Liver (tissue), 9 donors: Measurements from ENCODE around the gene BCR. TPM values are rescaled to one million over a fixed set of nuclear protein-coding genes. Genes with fewer than 3 reads are reported as not detected.

Experiments used
- DNase-seq: peaks from one replicate; pipeline ENCODE4 v3.0.0-alpha.2; 2017; ENCODE audit warnings: low spot score
- H3K27ac ChIP-seq, 2 donors: one replicate each; pipeline ENCODE4 v1.7.0; 2013; ENCODE audit warnings: inconsistent platforms in 2 of 2, low read length in 2 of 2, control low read depth in 1 of 2, low read depth in 1 of 2, mild to moderate bottlenecking in 1 of 2
- H3K27me3 ChIP-seq, 4 donors: one replicate each; pipeline versions ENCODE4 v1.6.1 to v1.7.0; 2013; ENCODE audit warnings: low read length in 3 of 4, inconsistent platforms in 1 of 4, mild to moderate bottlenecking in 1 of 4, moderate library complexity in 1 of 4; ENCODE audit not compliant: control insufficient read depth in 4 of 4, insufficient read depth in 4 of 4
- H3K36me3 ChIP-seq, 4 donors: one replicate each; pipeline versions ENCODE4 v1.6.1 to v1.7.0; 2013; ENCODE audit warnings: low read length in 3 of 4, mild to moderate bottlenecking in 3 of 4, low read depth in 1 of 4, moderate library complexity in 1 of 4; ENCODE audit not compliant: control insufficient read depth in 4 of 4, insufficient read depth in 3 of 4
- H3K4me1 ChIP-seq, 4 donors: one replicate each; pipeline versions ENCODE4 v1.6.1 to v1.7.0; 2013; ENCODE audit warnings: low read length in 3 of 4, mild to moderate bottlenecking in 3 of 4, moderate library complexity in 1 of 4; ENCODE audit not compliant: control insufficient read depth in 4 of 4, insufficient read depth in 4 of 4
- H3K4me3 ChIP-seq, 3 donors: one replicate each; pipeline versions ENCODE4 v1.6.1 to v1.7.0; 2013; ENCODE audit warnings: low read length in 3 of 3, control low read depth in 1 of 3, low read depth in 1 of 3, mild to moderate bottlenecking in 1 of 3
- H3K9ac ChIP-seq, 2 donors: one replicate each; pipeline ENCODE4 v1.7.0; 2013; ENCODE audit warnings: low read length in 2 of 2, mild to moderate bottlenecking in 2 of 2, moderate library complexity in 2 of 2, control low read depth in 1 of 2, low read depth in 1 of 2
- H3K9me3 ChIP-seq, 4 donors: one replicate each; pipeline versions ENCODE4 v1.6.1 to v1.7.0; 2013; ENCODE audit warnings: low read length in 3 of 4; ENCODE audit not compliant: control insufficient read depth in 4 of 4
- ATF3 ChIP-seq: IDR thresholded peaks from 2 replicates; pipeline ENCODE4 v1.6.1; 2016; ENCODE audit warnings: antibody characterized with exemption
- CTCF ChIP-seq: fragments of 150-350 bp; IDR thresholded peaks from 2 replicates; pipeline ENCODE4 v1.5.1; 2017; ENCODE audit warnings: improper control_type of control experiment, low read depth, low read length; ENCODE audit not compliant: missing input control
- EGR1 ChIP-seq, 2 donors: IDR thresholded peaks; 2 replicates each; pipeline ENCODE4 v1.6.1; 2016 to 2018; ENCODE audit warnings: antibody characterized with exemption in 2 of 2, low read depth in 2 of 2
- FOXA2 ChIP-seq: IDR thresholded peaks from 2 replicates; pipeline ENCODE4 v1.6.1; 2016; ENCODE audit warnings: antibody characterized with exemption
- GABPA ChIP-seq, 2 donors: IDR thresholded peaks in 1 of 2; conservative IDR thresholded peaks in 1 of 2; 2 replicates each; pipeline ENCODE4 v1.6.1; 2016; ENCODE audit warnings: antibody characterized with exemption in 2 of 2, mild to moderate bottlenecking in 1 of 2, moderate library complexity in 1 of 2
- HNF4A ChIP-seq, 2 donors: conservative IDR thresholded peaks; 2 replicates each; pipeline ENCODE4 v1.6.1; 2016; ENCODE audit warnings: antibody characterized with exemption in 2 of 2, mild to moderate bottlenecking in 2 of 2
- HNF4G ChIP-seq: IDR thresholded peaks from 2 replicates; pipeline ENCODE4 v1.6.1; 2016; ENCODE audit warnings: antibody characterized with exemption
- JUND ChIP-seq, 2 donors: IDR thresholded peaks; 2 replicates each; pipeline ENCODE4 v1.6.1; 2016; ENCODE audit warnings: antibody characterized with exemption in 2 of 2
- MAX ChIP-seq: IDR thresholded peaks from 2 replicates; pipeline ENCODE4 v1.6.1; 2016; ENCODE audit warnings: antibody characterized with exemption
- NR2F2 ChIP-seq: IDR thresholded peaks from 2 replicates; pipeline ENCODE4 v1.6.1; 2016; ENCODE audit warnings: antibody characterized with exemption
- RAD21 ChIP-seq, 2 donors: IDR thresholded peaks; 2 replicates each; pipeline ENCODE4 v1.6.1; 2016; ENCODE audit warnings: antibody characterized with exemption in 2 of 2, mild to moderate bottlenecking in 2 of 2
- REST ChIP-seq: IDR thresholded peaks from 2 replicates; pipeline ENCODE4 v1.6.1; 2016; ENCODE audit warnings: antibody characterized with exemption, mild to moderate bottlenecking
- RXRA ChIP-seq, 2 donors: IDR thresholded peaks; 2 replicates each; pipeline ENCODE4 v1.6.1; 2017 to 2018; ENCODE audit warnings: antibody characterized with exemption in 2 of 2, mild to moderate bottlenecking in 1 of 2
- SP1 ChIP-seq: IDR thresholded peaks from 2 replicates; pipeline ENCODE4 v1.6.1; 2018; ENCODE audit warnings: antibody characterized with exemption, mild to moderate bottlenecking
- TAF1 ChIP-seq: conservative IDR thresholded peaks from 2 replicates; pipeline ENCODE4 v1.6.1; 2016; ENCODE audit warnings: antibody characterized with exemption, mild to moderate bottlenecking
- YY1 ChIP-seq: IDR thresholded peaks from 2 replicates; pipeline ENCODE4 v1.6.1; 2016; ENCODE audit warnings: antibody characterized with exemption, mild to moderate bottlenecking
- ZBTB33 ChIP-seq: IDR thresholded peaks from 2 replicates; pipeline ENCODE4 v1.6.1; 2016; ENCODE audit warnings: antibody characterized with exemption
- WGBS: extraction: QIAGEN DNeasy Blood & Tissue Kit; methylation state at CpG from one replicate; pipeline ENCODE4 v1.1.7; 2013; 5-methylcytosine and 5-hydroxymethylcytosine counted together
- polyA plus RNA-seq, 2 donors: library from polyadenylated mRNA; stranded (reverse) in 1 of 2; unstranded in 1 of 2; fragments of 200-250 nt in 1 of 2; fragments of >200 nt in 1 of 2; fragmentation: Nextera tagmentation in 1 of 2; extraction: Ambion mirVana in 1 of 2; gene quantifications; one replicate each; pipeline versions ENCODE4 v1.2.1 to v1.2.3, GENCODE V29; 2013 to 2015
- total RNA-seq, 2 donors: library from RNA; depleted of rRNA; stranded (reverse); fragments of >200 nt; gene quantifications; one replicate each; pipeline ENCODE4 v1.2.3, GENCODE V29; 2014
- donor health status: healthy.
- donor health status: healthy.
- donor health status: healthy.
- donor health status: healthy.
- donor health status: healthy.

The BCR gene
- total and polyA plus RNA-seq, 4 donors, result 7.4 to 35.6 (median 18.3) TPM

GRCh38 chr22:23236026-23236425, 55.7 kb downstream of the BCR start:
- WGBS, result 98% methylated on average over 3 of the region's 3 CpGs
- H3K4me3 ChIP-seq, result no peak overlapping the region
- H3K9ac ChIP-seq, result no peak overlapping the region
- no peaks in the 10 kb centered on the region for H3K9me3 ChIP-seq
- H3K36me3 ChIP-seq, result no peaks in the 10 kb centered on the region
- no peak overlapping the region for H3K27ac ChIP-seq
- no peak for DNase-seq
- TF ChIP-seq RAD21 (IDR thresholded peaks at IDR 0.05) (no peak), JUND (IDR thresholded peaks at IDR 0.05) (no peak), EGR1 (IDR thresholded peaks at IDR 0.05; ENCODE audit: low read depth in 2 of 2) (no peak), ZBTB33 (no peak), GABPA (IDR thresholded peaks at IDR 0.05 in 1 of 2, conservative IDR thresholded peaks at IDR 0.05 in 1 of 2) (no peak), MAX (no peak), HNF4A (conservative IDR thresholded peaks at IDR 0.05) (no peak), ATF3 (no peak), CTCF (no peak), YY1 (no peak), HNF4G (no peak), REST (no peak), NR2F2 (no peak), RXRA (IDR thresholded peaks at IDR 0.05) (no peak), TAF1 (no peak), FOXA2 (no peak), SP1 (no peak)
- no peaks in the 10 kb centered on the region for H3K27me3 ChIP-seq
- H3K4me1 ChIP-seq, result no peaks in the 10 kb centered on the region
